Omental fat pad (tissue), 4 donors: Measurements from ENCODE around the gene CADM1. TPM values are rescaled to one million over a fixed set of nuclear protein-coding genes. Genes with fewer than 3 reads are reported as not detected.
A peak's percentile ranks its signal among the peaks of the same experiment; 100 is the strongest.

Experiments used
- ATAC-seq: fragments of 150-250 bp; one replicate; pipeline ENCODE4 v1.9.1; 2016; ENCODE audit warnings: mild to moderate bottlenecking, moderate library complexity; ENCODE audit not compliant: low FRiP score
- DNase-seq: peaks from one replicate; pipeline ENCODE4 v3.0.0-alpha.2; 2019; ENCODE audit warnings: low spot score
- total RNA-seq, 4 donors: library from RNA; depleted of rRNA; stranded (reverse); fragments of >200 nt; gene quantifications; one replicate each; pipeline ENCODE4 v1.1.0, GENCODE V29; 2016
- TF ChIP-seq, protein P1 (sequence below), 3 donors: fragments of 450-650 bp; IDR thresholded peaks; one replicate each; pipeline ENCODE4 v1.5.1; 2016 to 2017; ENCODE audit warnings: antibody characterized with exemption in 3 of 3, mild to moderate bottlenecking in 3 of 3, moderate library complexity in 2 of 3

The CADM1 gene
- total RNA-seq, 4 donors from 2014 or later = 5.8 to 27.9 (median 14.9) TPM

DNA sequence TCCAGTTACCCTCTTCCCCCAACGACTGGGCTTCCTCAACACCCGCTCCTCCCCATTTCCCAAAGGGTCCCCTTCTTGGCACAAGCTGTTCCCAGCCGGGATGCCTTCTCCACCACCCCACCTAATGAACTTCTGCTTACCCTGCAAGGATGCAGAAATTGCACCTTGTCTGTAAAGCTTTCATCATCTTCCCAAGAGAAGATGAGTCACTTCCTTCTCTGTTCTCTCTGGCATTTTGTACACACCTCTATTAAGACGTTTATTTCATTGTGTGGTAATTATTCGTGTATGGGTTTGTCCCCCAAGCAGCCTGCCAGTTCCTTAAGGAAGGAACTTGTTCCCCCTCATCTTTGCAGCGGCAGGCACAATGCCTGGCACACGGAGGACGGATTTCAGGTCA lies 351.1 kb downstream of the CADM1 start:
- DNase-seq (no peak), ATAC-seq (no peak)
- TF ChIP-seq, protein P1, sequence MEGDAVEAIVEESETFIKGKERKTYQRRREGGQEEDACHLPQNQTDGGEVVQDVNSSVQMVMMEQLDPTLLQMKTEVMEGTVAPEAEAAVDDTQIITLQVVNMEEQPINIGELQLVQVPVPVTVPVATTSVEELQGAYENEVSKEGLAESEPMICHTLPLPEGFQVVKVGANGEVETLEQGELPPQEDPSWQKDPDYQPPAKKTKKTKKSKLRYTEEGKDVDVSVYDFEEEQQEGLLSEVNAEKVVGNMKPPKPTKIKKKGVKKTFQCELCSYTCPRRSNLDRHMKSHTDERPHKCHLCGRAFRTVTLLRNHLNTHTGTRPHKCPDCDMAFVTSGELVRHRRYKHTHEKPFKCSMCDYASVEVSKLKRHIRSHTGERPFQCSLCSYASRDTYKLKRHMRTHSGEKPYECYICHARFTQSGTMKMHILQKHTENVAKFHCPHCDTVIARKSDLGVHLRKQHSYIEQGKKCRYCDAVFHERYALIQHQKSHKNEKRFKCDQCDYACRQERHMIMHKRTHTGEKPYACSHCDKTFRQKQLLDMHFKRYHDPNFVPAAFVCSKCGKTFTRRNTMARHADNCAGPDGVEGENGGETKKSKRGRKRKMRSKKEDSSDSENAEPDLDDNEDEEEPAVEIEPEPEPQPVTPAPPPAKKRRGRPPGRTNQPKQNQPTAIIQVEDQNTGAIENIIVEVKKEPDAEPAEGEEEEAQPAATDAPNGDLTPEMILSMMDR (IDR thresholded peaks at IDR 0.05) = no peak

GRCh38 chr11:115151010-115151409 lies 353.2 kb downstream of the CADM1 start:
- TF ChIP-seq, protein P1 (IDR thresholded peaks at IDR 0.05) = no peak
- DNase-seq (no peak), ATAC-seq (no peak)

- TF ChIP-seq, protein P1 (IDR thresholded peaks at IDR 0.05) = no peak
- DNase-seq (no peak), ATAC-seq (no peak)
Observed at GRCh38 chr11:115148691-115149090, 355.5 kb downstream of the CADM1 start.

GRCh38 chr11:115148101-115148500 lies 356.1 kb downstream of the CADM1 start:
- ATAC-seq = peak; percentile 19

GRCh38 chr11:115147243-115147807 lies 356.9 kb downstream of the CADM1 start:
- TF ChIP-seq, protein P1 (IDR thresholded peaks at IDR 0.05) = no peak
- ATAC-seq = no peak

More at GRCh38 chr11:115148101-115148500, 356.1 kb downstream of the CADM1 start:
- TF ChIP-seq, protein P1 (IDR thresholded peaks at IDR 0.05) = no peak
- no peak for DNase-seq

GRCh38 chr11:115146425-115146824 lies 357.8 kb downstream of the CADM1 start:
- TF ChIP-seq, protein P1 (IDR thresholded peaks at IDR 0.05) = no peak
- no peak for ATAC-seq
- no peak for DNase-seq

More at GRCh38 chr11:115147243-115147807, 356.9 kb downstream of the CADM1 start:
- no peak for DNase-seq

GRCh38 chr11:115145324-115145723 lies 358.9 kb downstream of the CADM1 start:
- TF ChIP-seq, protein P1 (IDR thresholded peaks at IDR 0.05) = no peak
- ATAC-seq (no peak), DNase-seq (no peak)
